Keratinocyte (primary cell): Measurements from ENCODE around the gene MBIP.

ENCODE experiments used
- EZH2 ChIP-seq: IDR thresholded peaks from one replicate; pipeline ENCODE4 v1.6.1; 2012; ENCODE audit warnings: inconsistent platforms, mild to moderate bottlenecking, low read length, moderate library complexity
- TF ChIP-seq, protein P1 (sequence below), 3 experiments: IDR thresholded peaks in 1 of 3; conservative IDR thresholded peaks in 1 of 3; optimal IDR thresholded peaks in 1 of 3; 2 replicates in 2 of 3; 3 replicates in 1 of 3; pipeline versions ENCODE3 to v1.5.1; 2011; ENCODE audit warnings: low read length in 3 of 3, mild to moderate bottlenecking in 3 of 3, moderate library complexity in 2 of 3, control low read depth in 1 of 3, inconsistent platforms in 1 of 3; ENCODE audit not compliant: insufficient read depth in 2 of 3; ENCODE audit errors: extremely low read depth in 1 of 3

DNA sequence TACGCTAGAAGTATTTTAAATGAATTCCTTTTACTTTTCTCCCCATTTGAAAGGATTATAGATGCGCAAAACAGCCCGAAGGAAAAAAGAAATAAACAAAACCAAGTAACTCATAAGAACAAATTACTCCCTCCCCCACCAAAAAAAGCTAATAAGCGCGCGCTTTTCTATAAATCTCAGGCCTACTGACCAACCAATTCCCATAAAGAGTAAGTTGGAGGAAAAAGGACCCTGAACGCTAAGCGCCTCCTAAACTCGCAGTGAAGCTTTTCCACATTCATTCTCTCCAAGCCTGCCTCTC, 588 bp downstream of the MBIP start:
- TF ChIP-seq, protein P1, sequence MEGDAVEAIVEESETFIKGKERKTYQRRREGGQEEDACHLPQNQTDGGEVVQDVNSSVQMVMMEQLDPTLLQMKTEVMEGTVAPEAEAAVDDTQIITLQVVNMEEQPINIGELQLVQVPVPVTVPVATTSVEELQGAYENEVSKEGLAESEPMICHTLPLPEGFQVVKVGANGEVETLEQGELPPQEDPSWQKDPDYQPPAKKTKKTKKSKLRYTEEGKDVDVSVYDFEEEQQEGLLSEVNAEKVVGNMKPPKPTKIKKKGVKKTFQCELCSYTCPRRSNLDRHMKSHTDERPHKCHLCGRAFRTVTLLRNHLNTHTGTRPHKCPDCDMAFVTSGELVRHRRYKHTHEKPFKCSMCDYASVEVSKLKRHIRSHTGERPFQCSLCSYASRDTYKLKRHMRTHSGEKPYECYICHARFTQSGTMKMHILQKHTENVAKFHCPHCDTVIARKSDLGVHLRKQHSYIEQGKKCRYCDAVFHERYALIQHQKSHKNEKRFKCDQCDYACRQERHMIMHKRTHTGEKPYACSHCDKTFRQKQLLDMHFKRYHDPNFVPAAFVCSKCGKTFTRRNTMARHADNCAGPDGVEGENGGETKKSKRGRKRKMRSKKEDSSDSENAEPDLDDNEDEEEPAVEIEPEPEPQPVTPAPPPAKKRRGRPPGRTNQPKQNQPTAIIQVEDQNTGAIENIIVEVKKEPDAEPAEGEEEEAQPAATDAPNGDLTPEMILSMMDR (optimal IDR thresholded peaks at IDR 0.05 in 1 of 3, IDR thresholded peaks at IDR 0.05 in 1 of 3, conservative IDR thresholded peaks at IDR 0.05 in 1 of 3; ENCODE audit: extremely low read depth in 1 of 3, insufficient read depth in 2 of 3, low read length in 3 of 3) = no peak
- TF ChIP-seq EZH2 = no peak
